OCI-M2 (cell line): ENCODE results near the gene LRRC51.

Source experiments
- DNase-seq: peaks from one replicate; lab custom pipeline; 2025; ENCODE audit not compliant: unreplicated experiment; lab: John Stamatoyannopoulos, UW

LRRC51 gene

GRCh38 chr11:72069787-72070251 is 10.8 kb upstream of the LRRC51 start:
- no peak for DNase-seq

DNA sequence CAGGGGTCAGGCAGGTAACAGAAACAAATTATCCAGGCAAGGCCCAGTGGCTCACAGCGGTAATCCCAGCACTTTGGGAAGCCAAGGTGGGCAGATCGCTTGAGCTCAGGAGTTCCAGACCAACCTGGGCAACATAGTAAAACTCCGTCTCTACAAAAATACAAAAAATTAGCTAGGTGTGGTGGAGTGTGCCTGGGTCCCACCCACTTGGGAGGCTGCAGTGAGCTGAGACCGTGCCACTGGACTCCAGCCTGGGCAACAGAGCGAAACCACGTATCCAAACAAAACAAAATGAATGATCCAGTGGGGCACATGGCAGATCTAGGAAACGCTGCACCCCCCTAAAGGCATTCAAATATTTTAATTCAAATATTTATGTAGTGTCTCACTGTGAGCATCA is 10.2 kb upstream of the LRRC51 start:
- no peak for DNase-seq

- DNase-seq = no peak
These were observed 8.3 kb upstream of the LRRC51 start for GRCh38 chr11:72072348-72072747.

GRCh38 chr11:72075109-72075508 is 5.5 kb upstream of the LRRC51 start:
- DNase-seq = no peak

DNA sequence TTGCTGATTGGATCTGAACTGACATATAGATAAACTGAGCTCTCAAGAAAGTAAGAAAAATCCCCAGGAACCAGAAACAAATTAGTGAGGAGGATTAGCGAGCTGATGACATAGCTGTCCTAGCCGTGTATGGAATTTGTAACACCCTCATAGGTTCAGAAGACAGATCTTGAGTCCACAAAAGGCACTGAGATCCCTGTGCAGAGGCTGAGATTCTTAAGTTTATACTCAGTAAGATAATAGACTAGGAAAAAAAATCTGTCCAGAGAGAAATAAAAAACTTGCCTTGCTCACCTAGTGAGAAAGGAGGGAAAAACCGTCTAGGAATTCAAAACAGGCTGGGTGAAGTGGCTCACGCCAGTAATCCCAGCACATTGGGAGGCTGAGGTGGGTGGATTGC is 4.9 kb upstream of the LRRC51 start:
- DNase-seq = no peak

DNA sequence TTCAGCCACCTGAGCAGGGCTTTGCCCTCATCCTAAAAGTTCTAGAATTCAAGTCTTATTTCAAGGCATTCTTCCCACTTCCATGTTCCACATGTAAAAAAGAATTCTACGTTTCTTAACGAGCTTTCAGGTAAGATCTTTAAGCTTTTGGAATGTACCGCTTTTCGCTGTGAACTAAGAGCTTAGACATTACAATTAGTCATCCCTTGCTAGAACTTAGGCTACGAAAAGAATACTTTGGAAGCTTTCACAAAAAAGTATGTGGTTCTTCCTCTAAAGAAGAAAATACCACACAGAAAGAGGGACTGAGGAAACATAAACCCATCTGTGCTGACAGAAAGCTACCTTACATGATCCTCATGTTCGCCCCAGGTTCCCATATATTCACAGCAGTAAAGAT is 2.2 kb upstream of the LRRC51 start:
- no peak for DNase-seq

GRCh38 chr11:72079819-72080325 is 778 bp upstream of the LRRC51 start:
- no peak for DNase-seq

DNA sequence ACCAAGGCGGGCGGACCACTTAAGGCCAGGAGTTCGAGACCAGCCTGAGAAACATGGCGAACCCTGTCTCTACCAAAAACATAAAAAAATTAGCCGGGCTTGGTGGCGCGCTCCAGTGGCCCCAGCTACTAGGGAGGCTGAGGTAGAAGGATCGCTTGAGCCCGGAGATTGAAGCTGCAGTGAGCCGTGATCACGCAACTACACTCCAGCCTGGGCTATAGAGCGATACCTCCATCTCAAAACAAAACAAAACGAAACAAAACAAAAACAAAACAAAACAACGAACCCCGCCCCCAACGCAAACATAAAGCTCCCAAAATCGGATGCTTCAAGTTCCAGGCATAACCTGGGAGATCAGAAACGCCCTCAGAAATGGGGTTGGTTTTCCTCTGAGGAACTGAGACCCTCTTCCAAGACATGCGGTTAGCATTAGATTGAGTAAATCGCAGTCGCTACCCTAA is 564 bp downstream of the LRRC51 start:
- no peak for DNase-seq

GRCh38 chr11:72081821-72082453 is 1.3 kb downstream of the LRRC51 start:
- DNase-seq = no peak

GRCh38 chr11:72083414-72083813 is 2.8 kb downstream of the LRRC51 start:
- no peak for DNase-seq

- no peak for DNase-seq
These were observed 3.4 kb downstream of the LRRC51 start for GRCh38 chr11:72084076-72084475.

GRCh38 chr11:72084965-72085364 is 4.3 kb downstream of the LRRC51 start:
- DNase-seq = no peak

DNA sequence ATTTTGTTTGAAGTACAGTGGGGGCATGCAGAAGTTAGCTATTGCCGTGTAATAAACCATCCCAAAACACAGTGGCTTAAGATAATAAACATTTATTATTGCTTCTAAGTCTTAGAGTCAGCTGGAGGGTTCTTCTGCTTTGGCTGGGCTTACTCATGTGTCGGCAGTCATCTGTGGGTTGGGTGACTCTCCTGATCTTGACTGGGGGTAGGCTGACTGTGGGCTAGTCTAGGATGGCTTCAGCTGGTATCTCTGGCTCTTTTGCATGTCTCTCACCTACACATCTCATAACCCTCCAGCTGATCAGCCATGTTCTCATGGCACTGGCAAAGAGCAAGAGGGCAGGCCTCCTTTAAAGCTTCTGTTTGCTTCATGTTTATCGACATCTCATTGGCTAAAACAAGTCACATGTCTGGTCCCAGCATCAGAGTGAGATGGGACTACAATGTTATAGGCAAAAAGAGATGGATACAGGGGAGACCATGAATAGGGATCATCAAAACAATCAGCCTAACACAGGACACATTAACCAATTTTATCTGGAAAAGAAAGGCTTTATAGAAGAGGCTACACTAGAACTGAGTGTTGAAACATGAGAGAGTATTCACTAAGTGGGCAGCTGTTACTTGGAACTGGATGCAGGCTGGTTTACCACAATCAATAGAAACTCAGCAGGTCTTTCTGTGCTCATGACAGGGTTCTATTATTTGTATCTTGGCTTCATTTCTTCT is 5.1 kb downstream of the LRRC51 start:
- no peak for DNase-seq

GRCh38 chr11:72088076-72088808 is 7.6 kb downstream of the LRRC51 start:
- no peak for DNase-seq

GRCh38 chr11:72091292-72091691 is 10.6 kb downstream of the LRRC51 start:
- DNase-seq = no peak

- DNase-seq = no peak
These were observed 18.1 kb downstream of the LRRC51 start for GRCh38 chr11:72098741-72099140.

- no peak for DNase-seq
These were observed 19.4 kb downstream of the LRRC51 start for GRCh38 chr11:72100009-72100408.

- no peak for DNase-seq
These were observed 19.8 kb downstream of the LRRC51 start for GRCh38 chr11:72100462-72100861.

DNA sequence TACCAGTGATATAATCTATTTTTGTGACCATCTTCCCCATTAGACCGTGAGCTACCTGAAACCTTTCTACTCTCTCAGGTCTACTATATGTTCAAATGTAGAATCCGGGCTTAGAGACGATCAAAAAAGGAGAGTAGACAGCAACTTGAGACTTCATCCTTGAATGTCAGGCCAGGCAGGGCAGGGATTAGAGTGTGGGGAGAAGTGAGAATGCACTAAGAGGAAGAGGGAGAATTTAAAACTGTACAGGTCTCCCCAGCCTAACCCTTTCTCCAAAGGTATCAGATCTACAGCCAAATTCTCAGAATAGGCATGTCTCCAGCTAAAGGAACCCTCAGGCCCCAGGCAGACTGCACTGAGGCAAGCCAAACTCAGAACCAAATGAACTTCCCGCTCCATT is 21.5 kb downstream of the LRRC51 start:
- DNase-seq = no peak

GRCh38 chr11:72102631-72102945 is 21.9 kb downstream of the LRRC51 start:
- DNase-seq = no peak

- peak; percentile 87 for DNase-seq
These were observed 22.5 kb downstream of the LRRC51 start, which contains the start of gene LAMTOR1 for GRCh38 chr11:72102946-72103753. Gene LAMTOR1, minus strand, starts transcription at chr11:72103297. Its CDS starts 73 bp downstream, at chr11:72103224.
